GM12878 (cell line): ENCODE measurements around the gene RAET1E. TPM values are rescaled to one million over a fixed set of nuclear protein-coding genes. Genes with fewer than 3 reads are reported as not detected.

Source experiments
- ATAC-seq: fragments of 200-7000 bp; cut with Tn5 transposase; 3 replicates; pipeline ENCODE4 v1.9.1; 2020; ENCODE audit warnings: mild to moderate bottlenecking, moderate library complexity
- BruUV-seq: library from RNA; stranded (reverse); fragments of 400-500 nt; replicated peaks from 2 replicates; lab custom pipeline; 2021; lab: Mats Ljungman, UMichigan
- CTCF ChIA-PET: fragments of 300-600 bp; sonication (Branson Sonifier 250); formaldehyde crosslinking; extraction: SDS; loops from one replicate; lab custom pipeline; 2021; ENCODE audit warnings: inconsistent platforms; lab: Yijun Ruan, JAX
- POLR2A ChIA-PET: fragments of 350-600 bp; formaldehyde crosslinking; extraction: SDS; loops from one replicate; lab custom pipeline; 2021; ENCODE audit warnings: inconsistent platforms; lab: Charles Lee
- RAD21 ChIA-PET: fragments of 300-600 bp; sonication (Branson Sonifier 250); formaldehyde crosslinking; loops from one replicate; lab custom pipeline; 2023; ENCODE audit warnings: antibody characterized with exemption; ENCODE audit not compliant: unreplicated experiment; lab: Charles Lee
- SMC1A ChIA-PET: fragments of 300-600 bp; sonication (Branson Sonifier 250); formaldehyde crosslinking; loops from one replicate; lab custom pipeline; 2023; ENCODE audit not compliant: unreplicated experiment, uncharacterized antibody; lab: Charles Lee
- DNase-seq: peaks from one replicate; pipeline ENCODE4 v3.0.0-alpha.2; 2011; ENCODE audit warnings: low read depth, low spot score
- FAIRE-seq: peaks from 3 replicates; lab custom pipeline; 2011; peaks lifted over from hg19 to GRCh38; lab: Jason Lieb, UNC
- H2AFZ ChIP-seq: 2 replicates; pipeline ENCODE4 v1.6.0; 2011; ENCODE audit warnings: low read depth, low read length, control low read depth; ENCODE audit not compliant: control insufficient read depth
- H3K27ac ChIP-seq: 2 replicates; pipeline ENCODE4 v1.5.1; 2011; ENCODE audit warnings: control low read depth; ENCODE audit not compliant: control insufficient read depth, insufficient read depth
- H3K27me3 ChIP-seq, 2 experiments: replicated peaks in 1 of 2; 2 replicates each; pipeline versions ENCODE4 v1.6.0 to v1.6.1; 2011; ENCODE audit warnings: low read length in 1 of 2; ENCODE audit not compliant: control insufficient read depth in 2 of 2, insufficient read depth in 2 of 2
- H3K36me3 ChIP-seq, 2 experiments: 2 replicates each; pipeline ENCODE4 v1.5.1; 2011; ENCODE audit warnings: low read length in 1 of 2; ENCODE audit not compliant: control insufficient read depth in 2 of 2, insufficient read depth in 2 of 2
- H3K4me1 ChIP-seq: 2 replicates; pipeline ENCODE4 v1.6.1; 2011; ENCODE audit warnings: mild to moderate bottlenecking, low read length, moderate library complexity, mixed read lengths; ENCODE audit not compliant: control insufficient read depth, insufficient read depth
- H3K4me2 ChIP-seq: 2 replicates; pipeline ENCODE4 v1.6.0; 2011; ENCODE audit warnings: control low read depth; ENCODE audit not compliant: control insufficient read depth, insufficient read depth
- H3K4me3 ChIP-seq: fragments of 200-600 bp; sonication (generic); 2 replicates; pipeline ENCODE4 v1.5.1; 2016
- H3K79me2 ChIP-seq: 2 replicates; pipeline ENCODE4 v1.6.0; 2011; ENCODE audit warnings: low read length; ENCODE audit not compliant: control insufficient read depth, insufficient read depth
- H3K9ac ChIP-seq: 2 replicates; pipeline ENCODE4 v1.8.0; 2011; ENCODE audit warnings: low read length, control low read depth, mixed read lengths; ENCODE audit not compliant: control insufficient read depth, insufficient read depth
- H3K9me3 ChIP-seq: replicated peaks from 3 replicates; pipeline ENCODE4 v1.5.1; 2011; ENCODE audit warnings: mild to moderate bottlenecking, low read length; ENCODE audit not compliant: control insufficient read depth, insufficient read depth
- H4K20me1 ChIP-seq: 2 replicates; pipeline ENCODE4 v1.6.0; 2011; ENCODE audit not compliant: control insufficient read depth, insufficient read depth
- NR2C2 ChIP-seq: IDR thresholded peaks from 2 replicates; pipeline ENCODE4 v1.6.1; 2011; ENCODE audit warnings: borderline replicate concordance, low read depth; ENCODE audit not compliant: control insufficient read depth, insufficient read length
- POU2F2 ChIP-seq: IDR thresholded peaks from 3 replicates; pipeline ENCODE4 v1.6.1; 2011; ENCODE audit warnings: low read depth, mild to moderate bottlenecking, low read length, borderline replicate concordance
- RAD21 ChIP-seq: IDR thresholded peaks from 2 replicates; pipeline ENCODE4 v1.6.1; 2011; ENCODE audit warnings: mild to moderate bottlenecking, low read depth, low read length, moderate library complexity; ENCODE audit not compliant: insufficient read depth
- SREBF2 ChIP-seq: IDR thresholded peaks from 2 replicates; pipeline ENCODE4 v1.6.1; 2012; ENCODE audit warnings: mild to moderate bottlenecking, low read length
- STAT3 ChIP-seq: IDR thresholded peaks from 2 replicates; pipeline ENCODE4 v1.6.1; 2011; ENCODE audit warnings: low read depth, low read length, improper control_type of control experiment
- TCF7 ChIP-seq: IDR thresholded peaks from 2 replicates; pipeline ENCODE4 v1.6.1; 2014; ENCODE audit warnings: antibody characterized with exemption, borderline replicate concordance
- WGBS: methylation state at CpG from one replicate; pipeline ENCODE4 v1.1.6; 2016; ENCODE audit warnings: low lambda C conversion rate; ENCODE audit not compliant: insufficient replicate concordance, insufficient coverage; ENCODE audit errors: missing lambda C conversion rate; 5-methylcytosine and 5-hydroxymethylcytosine counted together
- in situ Hi-C: fragments of 300-500 bp; cut with MboI; formaldehyde crosslinking; loops from 9 replicates; pipeline ENCODE4 v1.14.3; 2018; ENCODE audit warnings: mixed read lengths
- intact Hi-C: fragments of 100-400 bp; cut with micrococcal nuclease; formaldehyde crosslinking; loops from one replicate; pipeline ENCODE4 v1.14.2; 2022; ENCODE audit not compliant: unreplicated experiment
- polyA plus RNA-seq, 11 experiments: library from polyadenylated mRNA; depleted of rRNA in 4 of 11; unstranded in 6 of 11; stranded (reverse) in 5 of 11; fragments of >200 nt; fragmentation: Nextera tagmentation in 4 of 11; fragmentation: Illumina TruSeq in 1 of 11; extraction: Ambion mirVana in 4 of 11; extraction: Trizol in 1 of 11; gene quantifications; 1 replicate in 1 of 11; 2 replicates in 10 of 11; pipeline versions ENCODE4 v1.2.1 to v1.2.3, GENCODE V29; 2011 to 2016; ENCODE audit warnings: inconsistent platforms in 2 of 11, missing spikeins in 2 of 11, low read depth in 1 of 11
- total RNA-seq, 4 experiments: library from RNA; depleted of rRNA in 3 of 4; stranded (reverse); fragments of >200 nt in 3 of 4; fragmentation: Illumina TruSeq in 1 of 4; extraction: Trizol in 1 of 4; gene quantifications; 2 replicates each; pipeline versions ENCODE4 v1.2.1 to v1.2.3, GENCODE V29; 2013 to 2021
- TF ChIP-seq, protein P1 (sequence below): fragments of 450-650 bp; IDR thresholded peaks from 2 replicates; pipeline ENCODE4 v1.6.1; 2017; ENCODE audit warnings: borderline replicate concordance
- TF ChIP-seq, protein P2 (sequence below): fragments of 450-650 bp; IDR thresholded peaks from 2 replicates; pipeline ENCODE4 v1.6.1; 2017; ENCODE audit warnings: antibody characterized with exemption, mild to moderate bottlenecking, moderate library complexity
- TF ChIP-seq, protein P3 (sequence below): fragments of 450-650 bp; IDR thresholded peaks from 2 replicates; pipeline ENCODE4 v1.6.1; 2017; ENCODE audit warnings: mild to moderate bottlenecking, moderate library complexity
- TF ChIP-seq, protein P4 (sequence below): fragments of 450-650 bp; IDR thresholded peaks from 2 replicates; pipeline ENCODE4 v1.6.1; 2016; ENCODE audit warnings: mild to moderate bottlenecking, moderate library complexity, borderline replicate concordance

RAET1E gene
- total and polyA plus RNA-seq, 10 of the 15 experiments (the other 5 are each of a cell fraction or from before 2014, with no cell fraction given): not detected

DNA sequence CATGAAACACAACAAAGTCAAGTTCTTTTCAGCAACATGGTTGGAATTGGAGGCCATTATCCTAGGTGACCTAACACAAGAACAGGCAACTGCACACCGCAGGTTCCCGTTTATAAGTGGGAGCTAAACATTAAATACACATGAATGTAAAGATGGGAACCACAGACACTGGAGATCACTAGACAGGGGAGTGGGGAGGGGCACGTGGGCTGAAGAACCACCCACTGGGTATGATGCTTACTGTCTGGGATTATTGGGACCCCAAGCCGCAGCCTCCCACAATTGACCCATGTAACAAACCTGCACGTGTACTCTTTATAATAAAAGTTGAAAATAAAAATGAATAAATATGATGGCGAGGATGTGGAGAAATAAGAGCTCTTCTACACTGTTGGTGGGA, 33.6 kb upstream of the RAET1E start:
- Histone ChIP-seq H3K4me2 (no peak overlapping the region), H3K9me3 (no peaks in the 10 kb centered on the region), H3K4me3 (no peak overlapping the region), H2AFZ (no peak overlapping the region), H3K79me2 (no peaks in the 10 kb centered on the region), H3K27me3 (peaks cover 5 to 11% of the 10 kb centered on the region in 2 experiments), H3K36me3 (no peaks in the 10 kb centered on the region), H3K4me1 (no peaks in the 10 kb centered on the region), H4K20me1 (no peaks in the 10 kb centered on the region; the same call in 1 of the 2 replicates), H3K27ac (no peak overlapping the region), H3K9ac (no peak overlapping the region)
- ChIA-PET CTCF (interaction anchor here (0.6 to 1.6 kb wide), 5 partner anchors 76 to 464 kb away, joined by 3 to 10 read pairs (median 4); no protein-coding TSS in a partner anchor), POLR2A (no interaction called here), RAD21 (interaction anchor here (1.3 kb wide), 1 partner anchor 86 kb away, joined by 5 read pairs; no protein-coding TSS in a partner anchor), SMC1A (no interaction called here)
- intact Hi-C loops: loop anchor here (10.0 kb wide), 3 partner anchors 207 to 883 kb away; no protein-coding TSS in a partner anchor
- 47% methylated on average over 6 of the region's 6 CpGs for WGBS
- no peak for FAIRE-seq
- ATAC-seq: no peak
- no peak for DNase-seq
- in situ Hi-C loops: loop anchor here (10.0 kb wide), 1 partner anchor 883 kb away; no protein-coding TSS in a partner anchor
- no TSS peak for BruUV-seq
- TF ChIP-seq POU2F2: no peak
- TF ChIP-seq, protein P1, sequence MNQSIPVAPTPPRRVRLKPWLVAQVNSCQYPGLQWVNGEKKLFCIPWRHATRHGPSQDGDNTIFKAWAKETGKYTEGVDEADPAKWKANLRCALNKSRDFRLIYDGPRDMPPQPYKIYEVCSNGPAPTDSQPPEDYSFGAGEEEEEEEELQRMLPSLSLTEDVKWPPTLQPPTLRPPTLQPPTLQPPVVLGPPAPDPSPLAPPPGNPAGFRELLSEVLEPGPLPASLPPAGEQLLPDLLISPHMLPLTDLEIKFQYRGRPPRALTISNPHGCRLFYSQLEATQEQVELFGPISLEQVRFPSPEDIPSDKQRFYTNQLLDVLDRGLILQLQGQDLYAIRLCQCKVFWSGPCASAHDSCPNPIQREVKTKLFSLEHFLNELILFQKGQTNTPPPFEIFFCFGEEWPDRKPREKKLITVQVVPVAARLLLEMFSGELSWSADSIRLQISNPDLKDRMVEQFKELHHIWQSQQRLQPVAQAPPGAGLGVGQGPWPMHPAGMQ: no peak
- TF ChIP-seq, protein P2, sequence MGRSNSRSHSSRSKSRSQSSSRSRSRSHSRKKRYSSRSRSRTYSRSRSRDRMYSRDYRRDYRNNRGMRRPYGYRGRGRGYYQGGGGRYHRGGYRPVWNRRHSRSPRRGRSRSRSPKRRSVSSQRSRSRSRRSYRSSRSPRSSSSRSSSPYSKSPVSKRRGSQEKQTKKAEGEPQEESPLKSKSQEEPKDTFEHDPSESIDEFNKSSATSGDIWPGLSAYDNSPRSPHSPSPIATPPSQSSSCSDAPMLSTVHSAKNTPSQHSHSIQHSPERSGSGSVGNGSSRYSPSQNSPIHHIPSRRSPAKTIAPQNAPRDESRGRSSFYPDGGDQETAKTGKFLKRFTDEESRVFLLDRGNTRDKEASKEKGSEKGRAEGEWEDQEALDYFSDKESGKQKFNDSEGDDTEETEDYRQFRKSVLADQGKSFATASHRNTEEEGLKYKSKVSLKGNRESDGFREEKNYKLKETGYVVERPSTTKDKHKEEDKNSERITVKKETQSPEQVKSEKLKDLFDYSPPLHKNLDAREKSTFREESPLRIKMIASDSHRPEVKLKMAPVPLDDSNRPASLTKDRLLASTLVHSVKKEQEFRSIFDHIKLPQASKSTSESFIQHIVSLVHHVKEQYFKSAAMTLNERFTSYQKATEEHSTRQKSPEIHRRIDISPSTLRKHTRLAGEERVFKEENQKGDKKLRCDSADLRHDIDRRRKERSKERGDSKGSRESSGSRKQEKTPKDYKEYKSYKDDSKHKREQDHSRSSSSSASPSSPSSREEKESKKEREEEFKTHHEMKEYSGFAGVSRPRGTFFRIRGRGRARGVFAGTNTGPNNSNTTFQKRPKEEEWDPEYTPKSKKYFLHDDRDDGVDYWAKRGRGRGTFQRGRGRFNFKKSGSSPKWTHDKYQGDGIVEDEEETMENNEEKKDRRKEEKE: no peak
- TF ChIP-seq TCF7: no peak
- TF ChIP-seq, protein P3, sequence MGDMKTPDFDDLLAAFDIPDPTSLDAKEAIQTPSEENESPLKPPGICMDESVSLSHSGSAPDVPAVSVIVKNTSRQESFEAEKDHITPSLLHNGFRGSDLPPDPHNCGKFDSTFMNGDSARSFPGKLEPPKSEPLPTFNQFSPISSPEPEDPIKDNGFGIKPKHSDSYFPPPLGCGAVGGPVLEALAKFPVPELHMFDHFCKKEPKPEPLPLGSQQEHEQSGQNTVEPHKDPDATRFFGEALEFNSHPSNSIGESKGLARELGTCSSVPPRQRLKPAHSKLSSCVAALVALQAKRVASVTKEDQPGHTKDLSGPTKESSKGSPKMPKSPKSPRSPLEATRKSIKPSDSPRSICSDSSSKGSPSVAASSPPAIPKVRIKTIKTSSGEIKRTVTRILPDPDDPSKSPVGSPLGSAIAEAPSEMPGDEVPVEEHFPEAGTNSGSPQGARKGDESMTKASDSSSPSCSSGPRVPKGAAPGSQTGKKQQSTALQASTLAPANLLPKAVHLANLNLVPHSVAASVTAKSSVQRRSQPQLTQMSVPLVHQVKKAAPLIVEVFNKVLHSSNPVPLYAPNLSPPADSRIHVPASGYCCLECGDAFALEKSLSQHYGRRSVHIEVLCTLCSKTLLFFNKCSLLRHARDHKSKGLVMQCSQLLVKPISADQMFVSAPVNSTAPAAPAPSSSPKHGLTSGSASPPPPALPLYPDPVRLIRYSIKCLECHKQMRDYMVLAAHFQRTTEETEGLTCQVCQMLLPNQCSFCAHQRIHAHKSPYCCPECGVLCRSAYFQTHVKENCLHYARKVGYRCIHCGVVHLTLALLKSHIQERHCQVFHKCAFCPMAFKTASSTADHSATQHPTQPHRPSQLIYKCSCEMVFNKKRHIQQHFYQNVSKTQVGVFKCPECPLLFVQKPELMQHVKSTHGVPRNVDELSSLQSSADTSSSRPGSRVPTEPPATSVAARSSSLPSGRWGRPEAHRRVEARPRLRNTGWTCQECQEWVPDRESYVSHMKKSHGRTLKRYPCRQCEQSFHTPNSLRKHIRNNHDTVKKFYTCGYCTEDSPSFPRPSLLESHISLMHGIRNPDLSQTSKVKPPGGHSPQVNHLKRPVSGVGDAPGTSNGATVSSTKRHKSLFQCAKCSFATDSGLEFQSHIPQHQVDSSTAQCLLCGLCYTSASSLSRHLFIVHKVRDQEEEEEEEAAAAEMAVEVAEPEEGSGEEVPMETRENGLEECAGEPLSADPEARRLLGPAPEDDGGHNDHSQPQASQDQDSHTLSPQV: no peak
- TF ChIP-seq STAT3: no peak
- no peak for TF ChIP-seq SREBF2
- no peak for TF ChIP-seq NR2C2
- TF ChIP-seq, protein P4, sequence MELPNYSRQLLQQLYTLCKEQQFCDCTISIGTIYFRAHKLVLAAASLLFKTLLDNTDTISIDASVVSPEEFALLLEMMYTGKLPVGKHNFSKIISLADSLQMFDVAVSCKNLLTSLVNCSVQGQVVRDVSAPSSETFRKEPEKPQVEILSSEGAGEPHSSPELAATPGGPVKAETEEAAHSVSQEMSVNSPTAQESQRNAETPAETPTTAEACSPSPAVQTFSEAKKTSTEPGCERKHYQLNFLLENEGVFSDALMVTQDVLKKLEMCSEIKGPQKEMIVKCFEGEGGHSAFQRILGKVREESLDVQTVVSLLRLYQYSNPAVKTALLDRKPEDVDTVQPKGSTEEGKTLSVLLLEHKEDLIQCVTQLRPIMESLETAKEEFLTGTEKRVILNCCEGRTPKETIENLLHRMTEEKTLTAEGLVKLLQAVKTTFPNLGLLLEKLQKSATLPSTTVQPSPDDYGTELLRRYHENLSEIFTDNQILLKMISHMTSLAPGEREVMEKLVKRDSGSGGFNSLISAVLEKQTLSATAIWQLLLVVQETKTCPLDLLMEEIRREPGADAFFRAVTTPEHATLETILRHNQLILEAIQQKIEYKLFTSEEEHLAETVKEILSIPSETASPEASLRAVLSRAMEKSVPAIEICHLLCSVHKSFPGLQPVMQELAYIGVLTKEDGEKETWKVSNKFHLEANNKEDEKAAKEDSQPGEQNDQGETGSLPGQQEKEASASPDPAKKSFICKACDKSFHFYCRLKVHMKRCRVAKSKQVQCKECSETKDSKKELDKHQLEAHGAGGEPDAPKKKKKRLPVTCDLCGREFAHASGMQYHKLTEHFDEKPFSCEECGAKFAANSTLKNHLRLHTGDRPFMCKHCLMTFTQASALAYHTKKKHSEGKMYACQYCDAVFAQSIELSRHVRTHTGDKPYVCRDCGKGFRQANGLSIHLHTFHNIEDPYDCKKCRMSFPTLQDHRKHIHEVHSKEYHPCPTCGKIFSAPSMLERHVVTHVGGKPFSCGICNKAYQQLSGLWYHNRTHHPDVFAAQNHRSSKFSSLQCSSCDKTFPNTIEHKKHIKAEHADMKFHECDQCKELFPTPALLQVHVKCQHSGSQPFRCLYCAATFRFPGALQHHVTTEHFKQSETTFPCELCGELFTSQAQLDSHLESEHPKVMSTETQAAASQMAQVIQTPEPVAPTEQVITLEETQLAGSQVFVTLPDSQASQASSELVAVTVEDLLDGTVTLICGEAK: no peak
- TF ChIP-seq RAD21: no peak
